K562 (cell line): Measurements from ENCODE around the gene KLHL8. TPM values are rescaled to one million over a fixed set of nuclear protein-coding genes. Genes with fewer than 3 reads are reported as not detected.

Experiments
- ATAC-seq: fragments of 200-7000 bp; cut with Tn5 transposase; 3 replicates; pipeline ENCODE4 v1.9.1; 2020; ENCODE audit warnings: moderate library complexity
- BruUV-seq: library from RNA; stranded (reverse); fragments of 400-500 nt; replicated peaks from 2 replicates; lab custom pipeline; 2021; lab: Mats Ljungman, UMichigan
- CTCF ChIA-PET: fragments of 300-600 bp; formaldehyde crosslinking; extraction: SDS; loops from one replicate; lab custom pipeline; 2021; ENCODE audit warnings: low intra/inter-chr PET ratio; lab: Yijun Ruan, JAX
- POLR2A ChIA-PET: fragments of 300-600, 350-650 bp; sonication (Branson Sonifier 250); formaldehyde crosslinking; extraction: SDS; loops from one replicate; lab custom pipeline; 2021; ENCODE audit warnings: antibody characterized with exemption, inconsistent platforms; lab: Yijun Ruan, JAX
- DNase-seq, 4 experiments: peaks; one replicate each; pipeline versions ENCODE4 v3.0.0 to v3.0.0-alpha.2; 2011 to 2018; ENCODE audit warnings: low spot score in 3 of 4, mixed read lengths in 3 of 4; ENCODE audit errors: extremely low read depth in 1 of 4
- FAIRE-seq: peaks from 2 replicates; lab custom pipeline; 2011; peaks lifted over from hg19 to GRCh38; lab: Jason Lieb, UNC
- H2AFZ ChIP-seq: 2 replicates; pipeline ENCODE4 v1.6.0; 2011; ENCODE audit warnings: low read depth, low read length, control low read depth, inconsistent platforms
- H3K27ac ChIP-seq: fragments of 200-600 bp; 3 replicates; pipeline ENCODE4 v1.8.0; 2011; ENCODE audit warnings: low read depth, mild to moderate bottlenecking, control low read depth, inconsistent platforms, low read length, moderate library complexity, mixed read lengths; ENCODE audit errors: extremely low read depth
- H3K27me3 ChIP-seq, 2 experiments: fragments of 300-600 bp in 1 of 2; 2 replicates in 1 of 2; 3 replicates in 1 of 2; pipeline versions ENCODE4 v1.6.0 to v1.8.0; 2011; ENCODE audit warnings: inconsistent platforms in 2 of 2, low read length in 2 of 2, mild to moderate bottlenecking in 1 of 2, mixed read lengths in 1 of 2, moderate library complexity in 1 of 2; ENCODE audit not compliant: control insufficient read depth in 2 of 2, insufficient read depth in 2 of 2
- H3K36me3 ChIP-seq: fragments of 300-600 bp; 3 replicates; pipeline ENCODE4 v1.8.0; 2011; ENCODE audit warnings: mild to moderate bottlenecking, low read length, inconsistent platforms; ENCODE audit not compliant: control insufficient read depth, insufficient read depth
- H3K4me1 ChIP-seq, 2 experiments: fragments of 200-600 bp in 1 of 2; replicated peaks in 1 of 2; 2 replicates in 1 of 2; 3 replicates in 1 of 2; pipeline versions ENCODE4 v1.5.1 to v1.8.0; 2011; ENCODE audit warnings: inconsistent platforms in 2 of 2, low read length in 2 of 2, mild to moderate bottlenecking in 1 of 2, mixed read lengths in 1 of 2, moderate library complexity in 1 of 2; ENCODE audit not compliant: control insufficient read depth in 2 of 2, insufficient read depth in 2 of 2
- H3K4me2 ChIP-seq: 2 replicates; pipeline ENCODE4 v1.6.1; 2011; ENCODE audit warnings: low read length, control low read depth, inconsistent platforms, mixed read lengths; ENCODE audit not compliant: insufficient read depth
- H3K4me3 ChIP-seq: fragments of 200-600 bp; sonication (generic), shearing (Covaris generic); 2 replicates; pipeline ENCODE4 v1.5.1; 2016; ENCODE audit warnings: control low read depth, inconsistent platforms
- H3K79me2 ChIP-seq: fragments of 200-600 bp; 3 replicates; pipeline ENCODE4 v1.8.0; 2011; ENCODE audit warnings: low read length, inconsistent platforms; ENCODE audit not compliant: control insufficient read depth, insufficient read depth
- H3K9ac ChIP-seq, 2 experiments: 2 replicates each; pipeline versions ENCODE4 v1.6.0 to v1.6.1; 2011; ENCODE audit warnings: low read depth in 2 of 2, low read length in 2 of 2, control low read depth in 1 of 2, inconsistent platforms in 1 of 2, mild to moderate bottlenecking in 1 of 2, mixed read lengths in 1 of 2; ENCODE audit not compliant: insufficient read depth in 1 of 2
- H3K9me1 ChIP-seq: one replicate; pipeline ENCODE4 v1.6.0; 2011; ENCODE audit warnings: inconsistent platforms, mild to moderate bottlenecking, low read length, moderate library complexity; ENCODE audit not compliant: control insufficient read depth, insufficient read depth
- H3K9me3 ChIP-seq: replicated peaks from 2 replicates; pipeline ENCODE4 v1.5.1; 2011; ENCODE audit warnings: low read depth, low read length, inconsistent platforms; ENCODE audit not compliant: control insufficient read depth, insufficient read depth
- H4K20me1 ChIP-seq: replicated peaks from 2 replicates; pipeline ENCODE4 v1.6.1; 2011; ENCODE audit warnings: low read length, inconsistent platforms, mixed read lengths; ENCODE audit not compliant: control insufficient read depth, insufficient read depth
- BRF1 ChIP-seq: IDR thresholded peaks from 3 replicates; pipeline ENCODE4 v1.6.1; 2011; ENCODE audit warnings: borderline replicate concordance, mild to moderate bottlenecking; ENCODE audit not compliant: insufficient read length; ENCODE audit errors: extremely low read depth
- CTCF ChIP-seq, 3 experiments: IDR thresholded peaks in 2 of 3; conservative IDR thresholded peaks in 1 of 3; 2 replicates each; pipeline ENCODE4 v1.5.1; 2011 to 2012; ENCODE audit warnings: low read length in 3 of 3, mild to moderate bottlenecking in 3 of 3, control low read depth in 2 of 3, improper control_type of control experiment in 1 of 3, inconsistent platforms in 1 of 3, low read depth in 1 of 3, mixed read lengths in 1 of 3, moderate library complexity in 1 of 3; ENCODE audit not compliant: insufficient read depth in 2 of 3
- KDM5B ChIP-seq: fragments of 200-600 bp; sonication (generic); IDR thresholded peaks from 2 replicates; pipeline ENCODE4 v1.6.1; 2012; ENCODE audit warnings: low read depth, mild to moderate bottlenecking, moderate library complexity, low read length, control low read depth, inconsistent platforms; ENCODE audit not compliant: insufficient replicate concordance
- NFXL1 ChIP-seq: fragments of 450-650 bp; formaldehyde crosslinking; IDR thresholded peaks from 2 replicates; pipeline ENCODE4 v1.4.0; 2021; ENCODE audit warnings: mild to moderate bottlenecking
- PYGO2 ChIP-seq: fragments of 450-650 bp; IDR thresholded peaks from 2 replicates; pipeline ENCODE4 v1.6.1; 2016; ENCODE audit warnings: mild to moderate bottlenecking, missing genetic modification characterization, moderate library complexity, missing compliant biosample characterization
- SMC3 ChIP-seq: conservative IDR thresholded peaks from 2 replicates; pipeline ENCODE4 v1.6.1; 2011; ENCODE audit warnings: low read depth, low read length, improper control_type of control experiment; ENCODE audit not compliant: insufficient read depth
- WGBS: fragments of 100-300 bp; shearing (Covaris generic); methylation state at CpG from one replicate; pipeline ENCODE4 v1.1.6; 2016; ENCODE audit warnings: low coverage, mixed read lengths; ENCODE audit not compliant: insufficient coverage; ENCODE audit errors: missing lambda C conversion rate; 5-methylcytosine and 5-hydroxymethylcytosine counted together
- in situ Hi-C: fragments of 300-500 bp; cut with MboI; formaldehyde crosslinking; loops from 4 replicates; pipeline ENCODE4 v1.15.0; 2018; ENCODE audit warnings: inconsistent platforms, mixed read lengths
- intact Hi-C: fragments of 100-400 bp; cut with micrococcal nuclease; formaldehyde crosslinking; loops from 2 replicates; pipeline ENCODE4 v1.14.2; 2022
- polyA plus RNA-seq, 8 experiments: library from polyadenylated mRNA; depleted of rRNA in 4 of 8; stranded (reverse) in 5 of 8; unstranded in 3 of 8; fragments of >200 nt; fragmentation: Nextera tagmentation in 2 of 8; fragmentation: Illumina TruSeq in 1 of 8; extraction: Ambion mirVana in 2 of 8; extraction: Trizol in 1 of 8; gene quantifications; 2 replicates each; pipeline versions ENCODE4 v1.2.1 to v1.2.3, GENCODE V29; 2011 to 2014; ENCODE audit warnings: inconsistent platforms in 1 of 8, missing spikeins in 1 of 8
- total RNA-seq, 7 experiments: library from RNA; depleted of rRNA in 6 of 7; stranded (reverse); fragments of >200 nt in 6 of 7; fragmentation: Illumina TruSeq in 2 of 7; extraction: Trizol in 2 of 7; gene quantifications; 2 replicates each; pipeline versions ENCODE4 v1.2.1 to v1.2.3, GENCODE V29; 2011 to 2021; ENCODE audit warnings: low replicate concordance in 1 of 7

KLHL8 gene
- total and polyA plus RNA-seq, 9 of the 15 experiments (the other 6 are each of a cell fraction or from before 2014, with no cell fraction given), result 8.7 to 25.3 (median 15.7) TPM

GRCh38 chr4:87116231-87116630, 104.2 kb downstream of the KLHL8 start:
- intact Hi-C loops, result no loop called here
- CTCF ChIA-PET, result no interaction called here

GRCh38 chr4:87114245-87115062, 106.0 kb downstream of the KLHL8 start:
- no peaks in the 10 kb centered on the region for H3K27me3 ChIP-seq
- ATAC-seq, result no peak
- no peaks in the 10 kb centered on the region for H3K9me1 ChIP-seq
- H3K79me2 ChIP-seq, result no peaks in the 10 kb centered on the region
- no peak overlapping the region for H3K27ac ChIP-seq
- no TSS peak for BruUV-seq
- H2AFZ ChIP-seq, result no peak overlapping the region
- ChIA-PET POLR2A (interaction anchor here (1.2 kb wide), 1 partner anchor 18 kb away, joined by 3 read pairs; no protein-coding TSS in a partner anchor), CTCF (interaction anchor here (0.7 kb wide), 1 partner anchor 83 kb away, joined by 3 read pairs; no protein-coding TSS in a partner anchor)
- H3K9me3 ChIP-seq, result no peaks in the 10 kb centered on the region
- intact Hi-C loops (no loop called here), in situ Hi-C loops (loop anchor here (25.0 kb wide), 1 partner anchor 602 kb away; no protein-coding TSS in a partner anchor)
- no peak for DNase-seq
- no peak overlapping the region for H3K4me2 ChIP-seq
- H4K20me1 ChIP-seq, result no peaks in the 10 kb centered on the region
- H3K9ac ChIP-seq, result 0 out of 4 replicates have a peak overlapping the region, but pooled peaks of 1 of the 2 experiments have one; percentile 13
- FAIRE-seq, result no peak
- WGBS, result 95% methylated on average over 17 of the region's 24 CpGs
- TF ChIP-seq CTCF (IDR thresholded peaks at IDR 0.05 in 2 of 3, conservative IDR thresholded peaks at IDR 0.05 in 1 of 3; ENCODE audit: insufficient read depth in 2 of 3, low read depth in 1 of 3, low read length in 3 of 3) (peak in 2 of 3 experiments; percentile 11 to 21; a peak in 2 of 6 replicates), SMC3 (0 out of 2 replicates have a peak, but pooled peaks have one; percentile 11), KDM5B (no peak)
- H3K4me3 ChIP-seq, result no peak overlapping the region
- H3K36me3 ChIP-seq, result peaks cover 87% of the 10 kb centered on the region
- peaks cover 4 to 7% of the 10 kb centered on the region in 2 experiments; a peak in 3 of 5 replicates for H3K4me1 ChIP-seq

More at GRCh38 chr4:87116231-87116630, 104.2 kb downstream of the KLHL8 start:
- POLR2A ChIA-PET, result interaction anchor here (0.9 to 1.5 kb wide), 2 partner anchors 13 to 110 kb away, joined by 3 read pairs; no protein-coding TSS in a partner anchor
- no TSS peak for BruUV-seq
- TF ChIP-seq BRF1, result no peak
- TF ChIP-seq PYGO2 (tag), result no peak
- TF ChIP-seq NFXL1 (CRISPR knock-in tag), result no peak
- TF ChIP-seq, all 486 proteins: peak for 0
- Histone ChIP-seq H2AFZ (no peak overlapping the region), H4K20me1 (no peaks in the 10 kb centered on the region), H3K4me1 (peaks cover 4 to 7% of the 10 kb centered on the region in 2 experiments; a peak in 3 of 5 replicates), H3K27me3 (no peaks in the 10 kb centered on the region), H3K4me2 (no peak overlapping the region), H3K9me3 (no peaks in the 10 kb centered on the region), H3K9ac (no peak overlapping the region), H3K9me1 (no peaks in the 10 kb centered on the region), H3K79me2 (no peaks in the 10 kb centered on the region; the same call in 2 of the 3 replicates), H3K36me3 (peaks cover 90% of the 10 kb centered on the region), H3K4me3 (no peak overlapping the region), H3K27ac (no peak overlapping the region)
- FAIRE-seq (no peak), DNase-seq (no peak), ATAC-seq (no peak)
- WGBS, result 78% methylated on average over 1 of the region's 1 CpG
- in situ Hi-C loops, result loop anchor here (25.0 kb wide), 1 partner anchor 604 kb away; no protein-coding TSS in a partner anchor
